ENCODE results near the gene TEX264.

The TEX264 gene

DNA sequence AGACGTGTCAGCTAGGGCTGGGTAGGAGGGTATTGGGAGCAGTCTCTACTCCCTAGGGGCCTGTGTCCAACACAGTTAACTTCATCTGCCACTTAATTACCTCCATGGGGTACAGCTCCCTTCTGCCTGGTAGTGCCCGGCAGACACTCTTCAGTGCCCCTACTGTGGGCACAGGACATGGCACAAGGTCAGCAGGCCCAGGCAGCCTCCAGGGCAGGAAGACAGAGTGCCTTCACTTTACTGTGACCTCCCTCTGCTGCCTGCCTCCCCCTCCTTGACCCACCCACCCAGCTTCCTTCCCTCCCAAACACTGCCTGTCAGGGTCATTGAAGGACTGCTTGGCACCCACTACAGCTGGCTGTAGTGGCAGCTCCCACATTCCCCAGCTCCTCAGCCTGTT lies 29.4 kb downstream of the TEX264 start:
- no peak for DNase-seq (ENCODE audit: low spot score)

DNA sequence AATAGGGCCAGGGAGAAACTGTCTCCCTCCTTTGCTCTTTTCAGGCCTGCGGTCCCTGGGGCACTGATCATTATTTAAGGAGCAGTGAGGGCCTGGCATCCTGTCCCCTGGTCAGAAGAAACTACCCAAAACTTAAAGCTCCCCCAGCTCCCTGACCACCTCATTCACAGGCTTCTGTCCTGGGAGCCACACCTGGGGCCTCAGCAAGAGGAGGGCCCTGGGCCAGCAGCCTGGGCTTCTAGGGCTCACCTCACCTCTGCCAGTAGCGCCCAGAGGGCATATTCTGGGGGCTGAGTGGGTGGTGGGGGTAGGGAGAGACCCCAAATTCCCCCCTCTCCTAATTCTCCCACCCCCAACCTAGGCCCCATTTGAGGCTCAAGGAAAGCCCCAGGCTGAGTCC lies 31.1 kb downstream of the TEX264 start:
- DNase-seq (ENCODE audit: low spot score): no peak

DNA sequence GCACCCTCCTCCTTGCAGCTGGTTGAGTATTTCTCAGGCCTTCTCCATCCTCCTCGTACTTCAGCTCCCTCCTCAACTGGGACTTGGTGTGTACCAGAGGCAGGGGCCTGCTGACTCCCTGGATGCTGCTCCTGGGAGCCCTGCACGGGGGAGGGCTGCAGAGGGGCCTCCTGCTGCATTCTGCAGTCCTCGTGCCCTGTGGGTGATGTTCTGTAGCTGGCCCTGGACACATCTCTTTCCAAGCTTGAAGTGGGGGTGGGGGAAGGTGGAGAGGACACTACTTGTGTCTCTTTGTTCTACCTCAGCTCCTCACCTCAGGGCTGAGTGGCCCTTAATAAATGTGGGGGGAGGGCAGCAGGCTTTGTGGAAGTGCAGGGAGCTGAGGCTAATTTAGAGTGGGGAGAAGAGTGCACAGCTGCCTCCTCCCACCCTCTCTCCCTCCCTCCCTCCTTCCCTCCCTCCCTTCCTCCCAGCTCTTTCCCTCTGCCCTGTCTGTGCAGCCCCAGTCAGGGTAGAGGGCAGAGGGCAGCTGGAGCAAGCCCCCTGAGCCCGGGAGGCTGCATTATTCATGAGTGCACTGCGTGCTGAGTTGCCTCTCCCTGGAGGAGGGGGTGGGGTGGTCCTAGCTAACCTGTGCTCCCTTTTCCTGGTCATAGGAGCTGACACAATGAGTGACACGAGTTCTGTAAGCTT lies 32.2 kb downstream of the TEX264 start:
- peak; percentile 66 for DNase-seq (ENCODE audit: low spot score)

DNA sequence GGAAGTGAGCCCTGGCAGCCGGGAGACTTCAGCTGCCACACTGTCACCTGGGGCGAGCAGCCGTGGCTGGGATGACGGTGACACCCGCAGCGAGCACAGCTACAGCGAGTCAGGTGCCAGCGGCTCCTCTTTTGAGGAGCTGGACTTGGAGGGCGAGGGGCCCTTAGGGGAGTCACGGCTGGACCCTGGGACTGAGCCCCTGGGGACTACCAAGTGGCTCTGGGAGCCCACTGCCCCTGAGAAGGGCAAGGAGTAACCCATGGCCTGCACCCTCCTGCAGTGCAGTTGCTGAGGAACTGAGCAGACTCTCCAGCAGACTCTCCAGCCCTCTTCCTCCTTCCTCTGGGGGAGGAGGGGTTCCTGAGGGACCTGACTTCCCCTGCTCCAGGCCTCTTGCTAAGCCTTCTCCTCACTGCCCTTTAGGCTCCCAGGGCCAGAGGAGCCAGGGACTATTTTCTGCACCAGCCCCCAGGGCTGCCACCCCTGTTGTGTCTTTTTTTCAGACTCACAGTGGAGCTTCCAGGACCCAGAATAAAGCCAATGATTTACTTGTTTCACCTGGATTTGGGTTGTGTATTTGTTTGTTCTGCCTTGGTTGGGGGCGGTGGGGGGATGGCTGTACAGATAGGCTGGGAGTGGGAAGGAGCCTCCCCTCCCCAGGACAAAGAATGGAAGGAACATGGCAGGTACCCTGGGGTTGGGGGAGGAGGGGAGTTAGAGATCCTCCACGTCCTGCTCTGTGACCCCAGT lies 32.9 kb downstream of the TEX264 start:
- no peak for DNase-seq (ENCODE audit: low spot score)

DNA sequence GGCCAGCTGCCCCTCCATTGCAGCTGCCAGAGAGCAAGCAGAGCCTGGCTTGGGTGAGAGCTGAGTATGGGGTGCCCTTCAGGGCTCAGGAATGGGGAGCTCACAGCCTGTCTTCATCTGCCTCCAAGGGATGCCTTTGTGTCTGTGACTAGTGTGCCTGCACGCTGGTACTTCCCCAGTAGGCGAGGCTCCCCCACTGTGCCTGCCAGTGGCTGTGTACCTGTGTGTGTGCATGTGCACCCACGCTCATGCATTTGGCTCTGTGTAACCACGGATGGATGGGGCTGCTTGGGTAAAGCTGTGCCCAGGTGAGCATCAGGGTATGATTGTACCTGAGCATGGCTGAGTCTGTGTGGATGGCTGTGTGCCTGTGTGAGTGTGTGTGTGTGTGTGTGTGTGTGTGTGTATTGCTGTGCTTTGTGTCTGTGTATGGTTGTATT lies 33.5 kb downstream of the TEX264 start:
- no peak for DNase-seq (ENCODE audit: low spot score)

DNA sequence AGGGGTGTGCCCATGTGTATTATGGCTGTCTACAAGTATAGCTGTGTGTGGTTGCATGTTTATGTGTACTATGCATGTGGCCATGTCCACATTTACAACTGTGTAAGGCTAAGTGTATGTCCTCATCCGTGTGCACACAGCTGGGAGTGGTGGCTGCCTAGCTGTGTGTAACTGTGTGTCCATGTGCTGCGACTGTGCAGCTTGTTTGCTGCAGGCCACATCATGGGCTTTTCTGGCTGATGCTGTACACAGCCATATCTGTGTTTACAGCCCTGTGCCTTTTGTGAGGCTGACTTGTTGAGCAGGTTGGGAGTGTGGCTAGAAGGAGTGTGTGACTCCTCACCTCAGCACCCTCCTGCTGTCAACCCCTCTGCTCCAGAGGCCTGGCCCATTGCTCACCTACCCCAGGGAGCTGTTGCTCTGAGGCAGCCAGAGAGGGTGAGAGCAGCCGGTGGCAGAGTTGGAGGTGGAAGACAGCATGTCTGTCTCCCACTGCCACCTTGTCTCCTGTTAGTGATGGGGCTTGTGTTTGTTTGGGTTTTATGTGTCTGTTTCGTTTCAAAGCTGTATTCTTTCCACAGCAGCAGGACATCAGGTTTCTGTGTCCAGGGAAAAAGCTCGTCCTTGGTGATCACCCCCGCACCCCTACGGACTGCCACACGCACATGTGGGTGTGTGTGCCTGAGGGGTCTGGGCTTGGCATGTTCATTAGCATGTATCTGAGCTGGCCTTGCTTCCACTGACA lies 34.4 kb downstream of the TEX264 start:
- no peak for DNase-seq (ENCODE audit: low spot score)

DNA sequence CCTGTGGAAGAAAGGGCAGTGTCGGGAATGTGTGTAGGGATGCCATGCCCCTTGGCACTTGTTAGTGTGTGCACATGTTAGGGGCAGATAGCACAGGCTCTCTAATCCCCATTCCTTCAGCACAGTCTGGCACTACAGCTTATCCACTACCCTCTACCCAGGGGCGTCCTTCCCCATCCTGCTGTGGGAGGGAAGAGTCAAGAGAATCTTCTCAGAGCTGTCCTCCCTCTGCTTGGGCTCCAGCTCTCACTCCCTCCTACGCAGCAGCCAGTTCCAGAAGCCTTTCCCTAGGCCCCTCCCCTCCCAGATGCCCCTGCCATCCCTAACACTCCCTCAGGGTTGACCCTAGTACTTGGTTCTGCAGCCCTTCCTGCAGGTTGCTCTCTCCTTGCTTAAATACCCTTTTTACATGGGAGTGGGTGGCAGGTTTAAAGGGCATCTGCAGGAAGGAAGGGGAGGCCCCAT lies 35.0 kb downstream of the TEX264 start:
- DNase-seq (ENCODE audit: low spot score): no peak

DNA sequence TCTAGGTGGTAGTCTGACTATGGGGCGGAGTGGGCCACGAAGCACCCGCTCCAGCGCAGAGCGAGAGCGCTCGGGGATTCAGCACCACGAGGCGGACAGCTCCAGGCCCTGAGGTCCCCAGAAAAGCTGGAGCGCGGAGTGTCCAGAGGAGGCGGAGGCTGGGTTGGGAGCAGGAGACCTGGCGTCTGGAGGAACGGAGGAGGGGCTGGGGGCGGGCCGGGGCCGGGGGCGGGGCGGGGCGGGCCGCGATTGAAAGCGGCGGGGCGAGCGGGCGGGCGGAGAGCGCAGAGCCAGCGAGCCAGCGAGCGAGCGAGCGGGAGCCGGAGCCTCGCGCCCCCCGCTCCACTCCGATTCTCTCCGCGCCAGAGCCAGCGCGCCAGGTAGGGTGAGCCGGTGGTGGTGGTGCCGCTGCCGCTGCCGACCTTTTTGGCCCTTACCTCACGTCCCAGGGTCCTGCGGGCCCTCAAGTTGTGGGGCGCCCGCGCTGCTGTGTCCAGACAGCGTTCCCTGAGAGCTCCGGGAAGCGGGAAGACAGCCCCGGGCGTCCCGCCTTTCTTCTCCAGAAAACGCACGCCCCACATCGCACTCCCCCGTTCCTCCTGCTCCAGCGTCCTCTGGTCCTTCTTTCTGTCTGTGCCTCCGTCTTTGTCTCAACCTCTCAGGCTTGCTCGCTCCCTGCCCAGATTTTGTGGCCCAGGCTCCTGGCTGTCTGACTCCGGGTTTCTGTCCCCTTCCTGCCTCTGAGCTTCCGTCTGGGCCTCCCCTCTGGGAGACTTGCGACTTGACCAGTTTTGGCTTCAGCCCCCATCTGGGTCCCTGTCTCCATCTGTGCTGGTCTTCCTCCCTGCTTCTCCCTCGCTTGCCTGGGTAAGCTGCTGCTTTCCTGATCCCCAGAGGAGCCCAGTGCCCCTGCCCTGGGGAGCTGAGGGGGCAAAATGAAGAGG lies 36.0 kb downstream of the TEX264 start, which contains the start of gene GRM2:
Gene GRM2 (plus strand): TSS at position 281 of the 944 bp plus-strand sequence. CDS start 1,916 bp downstream, outside the sequence.
- peak; percentile 96 for DNase-seq (ENCODE audit: low spot score)

DNA sequence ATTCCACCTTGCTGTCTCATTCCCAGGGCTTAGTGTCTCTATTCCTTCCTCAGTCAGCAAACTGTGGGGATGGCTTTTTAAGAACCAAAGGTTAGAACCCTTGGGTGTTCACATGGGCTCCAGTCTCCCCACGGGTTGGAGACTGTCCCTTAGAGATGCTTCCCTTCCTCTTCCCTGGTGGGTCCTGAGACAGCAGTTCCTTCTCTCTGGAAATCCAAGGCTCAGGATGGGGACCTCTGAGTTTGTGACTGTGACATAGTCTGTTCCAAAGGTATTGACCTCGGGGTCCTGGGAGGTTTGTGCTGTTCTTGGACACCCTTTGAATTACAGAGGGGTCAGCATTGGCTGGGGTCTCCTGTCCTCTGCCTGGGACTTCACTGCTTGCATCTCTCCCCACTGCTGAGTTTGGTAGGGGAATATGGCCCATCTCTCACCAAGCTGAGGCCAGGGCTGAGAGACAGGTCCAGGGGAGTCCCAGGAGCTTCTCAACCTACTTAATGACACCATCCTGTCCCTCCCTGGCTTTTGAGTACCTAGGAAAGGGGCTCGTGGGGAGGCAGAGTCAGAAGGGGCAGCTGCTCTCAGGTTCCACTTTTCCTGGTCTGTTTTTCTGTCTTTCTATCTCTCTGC lies 37.3 kb downstream of the TEX264 start:
- no peak for DNase-seq (ENCODE audit: low spot score)

DNA sequence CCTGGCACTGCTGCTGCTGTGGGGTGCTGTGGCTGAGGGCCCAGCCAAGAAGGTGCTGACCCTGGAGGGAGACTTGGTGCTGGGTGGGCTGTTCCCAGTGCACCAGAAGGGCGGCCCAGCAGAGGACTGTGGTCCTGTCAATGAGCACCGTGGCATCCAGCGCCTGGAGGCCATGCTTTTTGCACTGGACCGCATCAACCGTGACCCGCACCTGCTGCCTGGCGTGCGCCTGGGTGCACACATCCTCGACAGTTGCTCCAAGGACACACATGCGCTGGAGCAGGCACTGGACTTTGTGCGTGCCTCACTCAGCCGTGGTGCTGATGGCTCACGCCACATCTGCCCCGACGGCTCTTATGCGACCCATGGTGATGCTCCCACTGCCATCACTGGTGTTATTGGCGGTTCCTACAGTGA lies 38.0 kb downstream of the TEX264 start:
- DNase-seq (ENCODE audit: low spot score): peak; percentile 44

DNA sequence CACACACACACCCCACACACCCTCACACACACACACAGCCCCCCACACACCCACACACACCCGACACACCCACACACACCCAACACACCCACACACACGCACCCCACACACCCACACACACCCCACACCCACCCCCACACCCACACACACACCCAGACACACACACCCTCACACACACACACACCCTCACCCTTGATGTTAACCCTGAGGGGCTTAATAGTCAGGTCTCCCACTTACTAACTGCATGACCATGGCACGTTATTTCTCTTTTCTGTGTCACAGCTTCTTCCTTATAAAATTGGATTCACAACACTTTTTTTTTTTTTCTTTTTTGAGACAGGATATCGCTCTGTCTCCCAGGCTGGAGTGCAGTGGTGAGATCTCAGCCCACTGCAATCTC lies 38.6 kb downstream of the TEX264 start:
- DNase-seq (ENCODE audit: low spot score): no peak

DNA sequence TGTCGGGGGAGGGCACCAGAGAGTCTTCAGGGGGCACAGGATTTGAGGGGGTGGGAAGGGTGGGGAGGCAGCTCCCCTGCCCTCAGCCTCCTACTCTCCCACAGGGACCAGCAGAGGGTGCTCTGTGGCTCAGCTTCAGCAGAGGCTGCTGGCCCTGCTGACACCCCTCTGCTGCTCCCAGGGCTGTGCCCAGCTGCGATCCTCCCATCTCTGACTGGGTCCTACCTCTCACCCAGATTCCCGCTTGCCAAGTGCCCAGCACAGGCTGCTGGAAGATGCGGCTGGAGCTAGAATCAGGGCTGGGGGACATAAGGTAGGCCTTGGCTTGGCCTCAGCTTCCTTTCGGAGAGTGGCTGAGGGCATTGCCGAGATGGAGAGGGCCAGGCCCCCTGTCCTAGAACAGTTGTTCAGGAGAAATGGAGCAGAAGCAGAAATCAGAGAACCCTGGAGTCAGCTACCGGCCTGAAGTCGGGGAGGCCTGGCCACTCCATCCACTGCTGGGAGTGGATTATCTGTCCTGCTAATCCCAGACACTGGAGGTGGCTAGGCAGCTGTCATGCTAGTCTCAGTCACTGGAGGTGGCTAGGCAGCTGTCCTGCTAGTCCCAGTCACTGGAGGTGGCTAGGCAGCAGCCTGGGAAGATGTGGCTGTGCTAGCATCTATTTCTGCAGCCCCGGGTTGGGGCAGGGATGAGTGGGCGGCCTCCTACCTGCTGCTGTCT lies 39.7 kb downstream of the TEX264 start:
- peak; percentile 58 for DNase-seq (ENCODE audit: low spot score)

DNA sequence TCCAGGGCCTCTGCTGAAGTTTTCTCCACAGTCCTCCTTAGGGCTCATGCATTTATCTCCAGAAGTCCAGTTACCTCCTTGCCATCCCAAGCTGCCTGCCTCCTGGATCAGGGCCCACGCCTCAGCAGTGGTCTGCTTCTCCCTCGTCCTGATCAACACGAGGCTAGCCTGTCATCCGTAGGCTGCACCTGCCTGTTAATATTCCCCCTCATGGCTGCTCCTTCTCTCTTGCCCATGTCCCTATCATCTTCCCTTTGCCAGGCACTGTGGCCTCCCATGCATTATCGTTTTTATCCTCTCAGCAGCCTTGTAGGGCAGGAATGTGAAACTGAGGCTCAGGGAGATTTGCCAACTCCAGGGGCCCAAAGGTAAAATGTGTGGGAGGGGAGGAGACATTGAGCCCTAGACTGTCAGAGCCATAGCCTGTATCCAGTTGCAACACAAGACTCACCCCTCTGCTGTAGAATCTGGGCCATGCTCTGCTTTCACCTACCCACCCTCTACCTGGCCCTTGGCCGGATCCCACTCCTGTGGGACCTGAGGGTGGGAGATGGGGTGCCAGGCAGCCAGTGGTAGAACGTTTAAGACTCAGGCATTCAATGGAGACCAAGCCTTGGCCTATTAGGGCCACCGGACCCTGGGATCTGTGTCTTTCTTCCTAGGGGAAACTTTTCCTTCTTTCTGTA lies 40.4 kb downstream of the TEX264 start:
- DNase-seq (ENCODE audit: low spot score): peak; percentile 36

DNA sequence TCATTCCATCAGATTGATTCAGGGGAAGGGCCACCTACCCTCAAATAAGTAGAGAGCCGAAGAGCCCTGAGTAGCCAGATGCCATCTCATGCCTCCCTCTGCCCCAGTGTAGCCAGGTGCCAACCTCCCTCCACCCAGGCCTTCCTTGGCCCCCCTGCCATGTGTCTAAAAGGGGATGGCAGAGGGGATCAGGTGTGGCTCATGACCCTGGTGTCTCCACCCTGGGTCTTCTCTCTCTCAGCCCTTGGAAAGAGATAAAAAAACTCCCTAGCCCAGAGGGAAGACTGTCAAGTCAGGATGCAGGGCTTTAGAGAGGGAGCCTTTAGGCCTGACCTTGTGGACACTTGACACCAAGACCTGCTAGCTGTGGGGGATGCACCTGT lies 41.0 kb downstream of the TEX264 start:
- peak; percentile 29 for DNase-seq (ENCODE audit: low spot score)

DNA sequence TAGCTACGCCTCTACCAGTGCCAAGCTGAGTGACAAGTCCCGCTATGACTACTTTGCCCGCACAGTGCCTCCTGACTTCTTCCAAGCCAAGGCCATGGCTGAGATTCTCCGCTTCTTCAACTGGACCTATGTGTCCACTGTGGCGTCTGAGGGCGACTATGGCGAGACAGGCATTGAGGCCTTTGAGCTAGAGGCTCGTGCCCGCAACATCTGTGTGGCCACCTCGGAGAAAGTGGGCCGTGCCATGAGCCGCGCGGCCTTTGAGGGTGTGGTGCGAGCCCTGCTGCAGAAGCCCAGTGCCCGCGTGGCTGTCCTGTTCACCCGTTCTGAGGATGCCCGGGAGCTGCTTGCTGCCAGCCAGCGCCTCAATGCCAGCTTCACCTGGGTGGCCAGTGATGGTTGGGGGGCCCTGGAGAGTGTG lies 41.5 kb downstream of the TEX264 start:
- DNase-seq (ENCODE audit: low spot score): peak; percentile 40

DNA sequence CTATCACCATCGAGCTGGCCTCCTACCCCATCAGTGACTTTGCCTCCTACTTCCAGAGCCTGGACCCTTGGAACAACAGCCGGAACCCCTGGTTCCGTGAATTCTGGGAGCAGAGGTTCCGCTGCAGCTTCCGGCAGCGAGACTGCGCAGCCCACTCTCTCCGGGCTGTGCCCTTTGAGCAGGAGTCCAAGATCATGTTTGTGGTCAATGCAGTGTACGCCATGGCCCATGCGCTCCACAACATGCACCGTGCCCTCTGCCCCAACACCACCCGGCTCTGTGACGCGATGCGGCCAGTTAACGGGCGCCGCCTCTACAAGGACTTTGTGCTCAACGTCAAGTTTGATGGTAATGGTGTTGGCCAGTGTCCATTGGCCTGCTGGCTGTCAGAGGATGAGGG lies 41.9 kb downstream of the TEX264 start:
- DNase-seq (ENCODE audit: low spot score): no peak

DNA sequence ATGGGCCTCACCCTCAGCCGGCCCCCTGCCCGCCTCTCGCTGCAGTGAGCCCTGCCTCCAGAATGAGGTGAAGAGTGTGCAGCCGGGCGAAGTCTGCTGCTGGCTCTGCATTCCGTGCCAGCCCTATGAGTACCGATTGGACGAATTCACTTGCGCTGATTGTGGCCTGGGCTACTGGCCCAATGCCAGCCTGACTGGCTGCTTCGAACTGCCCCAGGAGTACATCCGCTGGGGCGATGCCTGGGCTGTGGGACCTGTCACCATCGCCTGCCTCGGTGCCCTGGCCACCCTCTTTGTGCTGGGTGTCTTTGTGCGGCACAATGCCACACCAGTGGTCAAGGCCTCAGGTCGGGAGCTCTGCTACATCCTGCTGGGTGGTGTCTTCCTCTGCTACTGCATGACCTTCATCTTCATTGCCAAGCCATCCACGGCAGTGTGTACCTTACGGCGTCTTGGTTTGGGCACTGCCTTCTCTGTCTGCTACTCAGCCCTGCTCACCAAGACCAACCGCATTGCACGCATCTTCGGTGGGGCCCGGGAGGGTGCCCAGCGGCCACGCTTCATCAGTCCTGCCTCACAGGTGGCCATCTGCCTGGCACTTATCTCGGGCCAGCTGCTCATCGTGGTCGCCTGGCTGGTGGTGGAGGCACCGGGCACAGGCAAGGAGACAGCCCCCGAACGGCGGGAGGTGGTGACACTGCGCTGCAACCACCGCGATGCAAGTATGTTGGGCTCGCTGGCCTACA lies 44.4 kb downstream of the TEX264 start:
- no peak for DNase-seq (ENCODE audit: low spot score)

DNA sequence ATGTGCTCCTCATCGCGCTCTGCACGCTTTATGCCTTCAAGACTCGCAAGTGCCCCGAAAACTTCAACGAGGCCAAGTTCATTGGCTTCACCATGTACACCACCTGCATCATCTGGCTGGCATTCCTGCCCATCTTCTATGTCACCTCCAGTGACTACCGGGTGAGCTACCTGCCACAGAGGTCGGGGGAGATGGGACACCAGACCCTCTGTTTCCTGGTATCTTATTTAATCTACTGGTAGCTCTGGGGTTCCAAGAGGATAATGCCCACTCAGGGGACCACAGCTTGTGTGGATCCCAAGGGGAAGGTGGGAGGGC lies 44.9 kb downstream of the TEX264 start:
- no peak for DNase-seq (ENCODE audit: low spot score)

DNA sequence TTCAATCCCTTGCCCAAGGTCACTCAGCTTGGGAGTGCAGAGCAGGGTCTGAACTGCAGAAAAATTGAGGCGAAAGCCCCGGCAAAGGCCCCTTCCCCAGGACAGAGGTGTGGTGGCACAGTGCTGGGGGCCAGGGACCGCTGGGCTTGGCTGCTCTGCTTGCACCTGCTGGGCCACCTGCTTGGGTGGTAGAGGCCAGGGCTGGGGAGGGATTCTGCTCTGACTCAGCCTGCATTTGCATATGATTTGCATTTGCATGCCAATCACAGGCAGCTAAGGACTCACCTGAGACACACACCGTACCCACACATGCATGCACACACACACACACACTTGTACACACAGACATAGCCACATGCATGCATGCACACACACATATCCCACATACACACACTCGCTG lies 45.8 kb downstream of the TEX264 start:
- no peak for DNase-seq (ENCODE audit: low spot score)

Data from ecto neural progenitor cell (in vitro differentiated cells).